GM21526 (cell line): ENCODE results near the gene DUSP18.
"Not testable (repeated sequence)": the region's sequence is repeated elsewhere in the genome, so short reads cannot be mapped to it uniquely, and the experiment has no call there.

ENCODE experiments used
- ATAC-seq: cut with Tn5 transposase; IDR thresholded peaks from one replicate; pipeline ENCODE4 v1.9.1; 2021; ENCODE audit warnings: moderate library complexity; ENCODE audit not compliant: unreplicated experiment, low FRiP score

The DUSP18 gene

DNA sequence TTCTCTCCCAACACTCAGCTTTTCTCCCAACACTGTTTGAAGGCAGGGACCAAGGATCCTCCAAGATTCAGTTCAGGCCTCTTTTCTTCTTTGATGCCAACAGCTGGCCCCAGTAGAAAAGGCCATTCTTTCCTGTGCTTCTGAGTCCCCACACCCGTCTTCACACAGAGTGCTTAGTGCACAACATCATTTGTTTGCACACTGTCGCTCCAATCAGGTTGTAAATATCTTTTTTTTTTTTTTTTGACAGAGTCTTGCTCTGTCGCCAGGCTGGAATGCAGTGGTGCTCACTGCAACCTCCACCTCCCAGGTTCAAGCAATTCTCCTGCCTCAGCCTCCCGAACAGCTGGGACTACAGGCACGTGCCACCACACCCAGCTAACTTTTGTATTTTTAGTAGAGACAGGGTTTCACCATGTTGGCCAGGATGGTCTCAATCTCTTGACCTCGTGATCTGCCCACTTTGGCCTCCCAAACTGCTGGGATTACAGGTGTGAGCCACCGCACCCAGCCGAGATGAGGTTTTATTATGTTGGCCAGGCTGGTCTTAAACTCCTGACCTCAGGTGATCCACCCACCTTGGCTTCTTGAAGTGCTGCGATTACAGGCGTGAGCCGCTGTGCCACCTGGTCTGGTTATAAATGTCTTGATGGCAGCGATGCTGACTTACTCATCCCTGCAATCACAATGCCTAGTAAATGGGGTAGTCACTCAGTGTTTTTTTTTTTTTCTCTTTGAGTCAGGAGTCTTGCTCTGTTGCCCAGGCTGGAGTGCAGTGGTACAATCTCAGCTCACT is 12.4 kb upstream of the DUSP18 start:
- ATAC-seq: not testable (repeated sequence)

DNA sequence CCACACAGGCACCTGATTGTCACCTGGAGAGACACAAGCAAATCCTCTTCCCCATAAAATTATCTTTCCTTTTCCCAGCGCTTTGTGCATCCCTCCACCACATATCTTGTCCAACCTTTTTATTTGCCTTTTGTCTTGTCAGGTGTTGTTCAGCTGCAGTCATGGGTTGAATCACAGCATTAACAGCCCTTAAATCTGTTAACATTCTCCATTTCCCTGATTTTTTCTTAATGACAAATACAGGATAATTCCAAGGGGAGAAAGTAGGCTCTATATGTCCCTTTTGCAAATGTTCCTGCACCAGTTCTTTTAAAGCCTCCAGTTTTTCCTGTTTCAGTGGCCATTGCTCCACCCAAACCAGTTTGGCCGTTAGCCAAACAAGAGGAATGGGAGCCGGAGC is 8.9 kb upstream of the DUSP18 start:
- ATAC-seq: not testable (repeated sequence)

DNA sequence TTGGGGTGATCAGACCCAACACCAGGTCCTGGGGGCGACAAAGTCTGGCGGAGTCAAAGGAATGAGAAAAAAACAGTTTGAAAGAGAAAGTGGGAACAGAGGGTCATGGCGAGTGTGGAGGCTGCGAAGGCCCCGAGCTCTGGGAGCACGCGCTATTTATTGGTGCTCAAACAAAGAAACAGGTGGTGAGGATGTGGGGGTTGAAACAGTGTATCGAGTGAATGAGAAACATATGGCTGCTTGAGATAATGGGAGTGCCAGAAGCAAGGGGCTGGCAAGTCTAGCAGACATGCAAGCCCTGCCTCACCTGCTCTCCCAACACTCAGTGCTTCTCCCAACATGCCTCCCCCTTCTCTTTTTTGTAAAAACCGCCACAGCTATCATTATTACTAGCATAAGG is 7.8 kb upstream of the DUSP18 start:
- ATAC-seq: no peak

DNA sequence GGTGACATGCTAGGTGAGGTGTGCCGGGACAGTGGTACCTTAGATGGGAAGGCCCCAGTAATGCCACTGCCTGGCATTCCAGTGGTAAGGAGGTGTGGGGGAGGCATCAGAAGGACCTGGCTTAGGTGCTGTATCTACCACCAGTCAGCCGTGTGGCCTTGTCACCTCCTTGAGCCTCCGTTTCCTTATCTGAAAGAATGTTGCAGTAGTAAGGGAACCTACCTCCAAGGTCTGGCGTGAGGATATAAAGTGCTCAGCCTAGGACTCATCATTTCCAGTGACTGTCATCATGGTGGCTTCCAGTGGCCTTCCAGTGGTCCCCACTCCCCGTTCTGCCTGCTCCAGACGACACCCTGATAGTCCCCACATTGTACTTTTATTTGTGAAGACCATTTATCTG is 6.8 kb upstream of the DUSP18 start:
- ATAC-seq: no peak

- no peak for ATAC-seq
These were observed 5.5 kb upstream of the DUSP18 start for GRCh38 chr22:30673136-30673535.

DNA sequence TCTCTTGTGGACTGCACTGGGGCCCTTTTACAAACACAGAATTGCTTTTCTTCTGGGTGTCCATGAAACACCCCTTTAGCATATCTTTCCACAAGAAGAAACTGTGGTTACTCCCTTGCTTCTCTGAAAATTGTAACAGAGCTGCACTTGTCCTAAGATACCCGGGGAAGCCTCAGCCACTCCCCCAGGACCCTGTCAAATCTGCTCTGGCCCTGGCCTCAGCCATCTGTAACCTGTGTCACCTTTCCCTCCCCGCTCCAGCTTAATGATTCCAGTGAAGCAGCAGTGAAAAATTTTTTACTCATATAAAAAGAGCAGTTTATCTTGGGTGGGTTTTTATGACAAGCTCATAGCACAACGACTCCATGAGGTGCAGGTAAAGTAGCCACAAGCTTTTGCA is 3.4 kb upstream of the DUSP18 start:
- ATAC-seq: no peak

GRCh38 chr22:30668386-30668710 is 673 bp upstream of the DUSP18 start:
- ATAC-seq: no peak

GRCh38 chr22:30667107-30667493 is 575 bp downstream of the DUSP18 start:
- ATAC-seq: no peak

DNA sequence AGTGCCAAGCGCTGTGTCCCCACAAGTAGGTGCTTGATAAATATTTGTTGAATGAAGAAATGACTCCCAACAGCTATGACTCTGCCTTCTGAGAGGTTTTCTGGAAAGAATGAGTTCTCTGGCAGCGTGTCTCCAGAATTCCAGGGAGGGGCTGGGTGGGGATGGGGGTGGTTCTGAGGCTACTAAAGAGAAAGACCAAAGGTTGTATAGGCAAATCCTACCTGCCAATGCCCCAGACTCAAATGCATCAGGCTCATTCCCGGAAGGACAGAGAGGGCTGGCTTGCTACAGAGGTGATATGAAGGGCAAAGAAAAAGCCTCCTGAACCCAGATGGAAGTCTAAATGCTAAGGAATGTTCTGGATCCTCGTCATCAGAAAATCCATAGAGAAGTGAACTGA is 1.9 kb downstream of the DUSP18 start:
- ATAC-seq: no peak

GRCh38 chr22:30665266-30665665 is 2.4 kb downstream of the DUSP18 start:
- no peak for ATAC-seq

- ATAC-seq: no peak
These were observed 2.9 kb downstream of the DUSP18 start for GRCh38 chr22:30664798-30665197.

DNA sequence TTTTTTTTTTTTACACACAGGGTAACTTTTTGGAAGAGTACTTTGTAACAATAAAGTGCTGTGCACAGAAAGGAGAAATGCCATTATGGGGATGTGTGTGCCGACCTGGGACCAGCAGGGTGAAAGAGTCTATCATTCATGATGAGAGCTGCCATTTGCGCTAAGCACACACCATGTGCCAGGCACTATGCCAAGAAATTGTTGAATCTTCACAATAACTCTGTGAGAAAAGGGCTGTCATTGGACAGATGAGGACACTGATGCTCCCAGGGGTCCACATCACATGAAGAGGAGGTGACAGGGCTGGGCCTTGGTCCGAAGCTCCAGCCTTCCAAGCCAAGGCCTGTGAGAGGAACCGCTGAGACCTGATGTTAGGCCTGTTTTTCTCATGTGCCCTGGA is 5.6 kb downstream of the DUSP18 start:
- ATAC-seq: no peak

GRCh38 chr22:30655532-30655931 is 12.1 kb downstream of the DUSP18 start:
- ATAC-seq: no peak

- no peak for ATAC-seq
These were observed 13.3 kb downstream of the DUSP18 start for GRCh38 chr22:30654361-30654760.

- ATAC-seq: no peak
These were observed 14.8 kb downstream of the DUSP18 start for GRCh38 chr22:30652852-30653251.

GRCh38 chr22:30650508-30651116 is 17.1 kb downstream of the DUSP18 start:
- no peak for ATAC-seq

GRCh38 chr22:30649430-30650007 is 18.2 kb downstream of the DUSP18 start:
- no peak for ATAC-seq

GRCh38 chr22:30648825-30649224 is 18.9 kb downstream of the DUSP18 start:
- no peak for ATAC-seq

DNA sequence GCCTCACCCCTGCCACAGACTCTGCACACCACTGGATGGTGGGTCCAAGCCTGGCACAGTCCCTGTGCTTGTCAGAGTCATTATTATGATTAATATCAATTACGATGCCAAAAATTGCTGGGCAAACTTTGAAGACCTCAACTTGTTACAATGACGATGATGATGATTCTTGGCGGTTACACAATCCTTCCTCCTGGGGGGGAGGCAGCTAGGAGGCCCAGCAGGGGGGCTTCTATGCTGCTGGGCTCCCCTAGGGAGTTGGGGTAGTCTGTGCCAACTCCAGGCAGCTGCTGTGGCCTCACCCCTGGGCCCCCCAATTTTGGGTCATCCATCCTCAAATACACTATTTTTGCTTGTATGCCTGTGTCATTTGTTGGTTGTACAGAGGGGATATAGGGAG is 20.1 kb downstream of the DUSP18 start:
- no peak for ATAC-seq

DNA sequence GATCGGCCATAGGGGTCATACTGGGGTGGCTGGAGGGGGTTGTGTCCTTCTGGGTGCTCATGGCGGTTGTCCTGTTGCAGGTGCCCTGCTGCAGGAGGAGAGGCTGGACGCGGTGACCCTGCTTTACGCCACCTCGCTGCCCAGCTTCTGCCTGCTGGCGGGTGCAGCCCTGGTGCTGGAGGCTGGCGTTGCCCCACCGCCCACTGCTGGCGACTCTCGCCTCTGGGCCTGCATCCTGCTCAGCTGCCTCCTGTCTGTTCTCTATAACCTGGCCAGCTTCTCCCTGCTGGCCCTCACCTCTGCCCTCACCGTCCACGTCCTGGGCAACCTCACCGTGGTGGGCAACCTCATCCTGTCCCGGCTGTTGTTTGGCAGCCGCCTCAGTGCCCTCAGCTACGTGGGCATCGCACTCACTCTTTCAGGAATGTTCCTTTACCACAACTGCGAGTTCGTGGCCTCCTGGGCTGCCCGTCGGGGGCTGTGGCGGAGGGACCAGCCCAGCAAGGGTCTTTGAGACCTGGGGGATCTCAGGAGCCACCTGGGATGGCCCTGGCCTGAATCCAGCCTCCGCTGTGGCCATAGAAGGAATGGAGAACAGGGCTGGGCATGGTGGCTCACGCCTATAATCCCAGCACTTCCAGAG is 21.0 kb downstream of the DUSP18 start:
- ATAC-seq: no peak

GRCh38 chr22:30643055-30643875 is 24.4 kb downstream of the DUSP18 start:
- no peak for ATAC-seq
